ENCODE results near the gene LENG1. TPM values are rescaled to one million over a fixed set of nuclear protein-coding genes. Genes with fewer than 3 reads are reported as not detected.

The LENG1 gene
- total RNA-seq, 1 experiment from 2014 or later = 11.2 TPM

- Histone ChIP-seq H3K4me1 (ENCODE audit: control insufficient read depth, insufficient read depth, low read length) (peaks cover 78% of the 10 kb centered on the region), H3K4me3 (ENCODE audit: low read depth in 2 of 2, low read length in 2 of 2) (no peak overlapping the region; a peak in 1 of 4 replicates), H3K27me3 (ENCODE audit: control insufficient read depth, insufficient read depth, low read length) (no peaks in the 10 kb centered on the region), H3K27ac (ENCODE audit: low read length) (0 out of 2 replicates have a peak overlapping the region, but pooled peaks have one; percentile 2), H3K9me3 (ENCODE audit: control insufficient read depth, insufficient read depth, low read depth, low read length) (no peaks in the 10 kb centered on the region), H3K36me3 (ENCODE audit: control insufficient read depth, insufficient read depth, low read length) (peaks cover 44% of the 10 kb centered on the region)
- ATAC-seq (no peak), DNase-seq (ENCODE audit: low read depth, low spot score) (no peak)
- intact Hi-C loops (cut with micrococcal nuclease; ENCODE audit: unreplicated experiment) (no loop called here), in situ Hi-C loops (cut with HindIII; ENCODE audit: low pct_unique_long_range_greater_than_20kb, low sequenced_read_pairs) (no loop called here)
- TF ChIP-seq REST (IDR thresholded peaks at IDR 0.05; ENCODE audit: insufficient read depth in 1 of 2, low read depth in 2 of 2, low read length in 1 of 2) (no peak), TCF7L2 (IDR thresholded peaks at IDR 0.05; ENCODE audit: low read depth, low read length) (no peak), SIN3A (IDR thresholded peaks at IDR 0.05; ENCODE audit: borderline replicate concordance, insufficient read depth, low read depth, low read length) (no peak), CTCF (IDR thresholded peaks at IDR 0.05) (no peak), POLR2AphosphoS5 (IDR thresholded peaks at IDR 0.05; ENCODE audit: low read depth, low read length) (no peak)
- BruUV-seq (replicated peaks) = TSS peak; percentile 5
- ChIA-PET CTCF (interaction anchor here (0.6 kb wide), 1 partner anchor 186 kb away, joined by 3 read pairs; no protein-coding TSS in a partner anchor), POLR2A (interaction anchor here (0.5 to 1.0 kb wide), 4 partner anchors 9 to 381 kb away, joined by 3 to 8 read pairs (median 4); partner anchors contain the start of gene LENG8)
Measured at GRCh38 chr19:54204767-54205468, 45.4 kb upstream of the LENG1 start.

GRCh38 chr19:54203151-54203611 is 43.7 kb upstream of the LENG1 start:
- peaks cover 64% of the 10 kb centered on the region for H3K4me1 ChIP-seq (ENCODE audit: control insufficient read depth, insufficient read depth, low read length)
- peaks cover 44% of the 10 kb centered on the region for H3K36me3 ChIP-seq (ENCODE audit: control insufficient read depth, insufficient read depth, low read length)
- BruUV-seq (replicated peaks) = no TSS peak
- ChIA-PET POLR2A (interaction anchor here (0.6 kb wide), 1 partner anchor 16 kb away, joined by 3 read pairs; no protein-coding TSS in a partner anchor), CTCF (no interaction called here)
- H3K4me3 ChIP-seq (ENCODE audit: low read depth in 2 of 2, low read length in 2 of 2) = peak overlapping the region; percentile 69 to 96
- intact Hi-C loops (cut with micrococcal nuclease; ENCODE audit: unreplicated experiment) = no loop called here
- ATAC-seq = no peak
- H3K9me3 ChIP-seq (ENCODE audit: control insufficient read depth, insufficient read depth, low read depth, low read length) = no peaks in the 10 kb centered on the region
- in situ Hi-C loops (cut with HindIII; ENCODE audit: low pct_unique_long_range_greater_than_20kb, low sequenced_read_pairs) = no loop called here
- TF ChIP-seq SIN3A (IDR thresholded peaks at IDR 0.05; ENCODE audit: borderline replicate concordance, insufficient read depth, low read depth, low read length) = no peak
- no peak for TF ChIP-seq REST (IDR thresholded peaks at IDR 0.05; ENCODE audit: insufficient read depth in 1 of 2, low read depth in 2 of 2, low read length in 1 of 2)
- TF ChIP-seq TCF7L2 (IDR thresholded peaks at IDR 0.05; ENCODE audit: low read depth, low read length) = no peak
- no peak for TF ChIP-seq CTCF (IDR thresholded peaks at IDR 0.05)
- no peak for TF ChIP-seq POLR2AphosphoS5 (IDR thresholded peaks at IDR 0.05; ENCODE audit: low read depth, low read length)
- H3K27me3 ChIP-seq (ENCODE audit: control insufficient read depth, insufficient read depth, low read length) = no peaks in the 10 kb centered on the region
- no peak for DNase-seq (ENCODE audit: low read depth, low spot score)
- peak overlapping the region; percentile 95 for H3K27ac ChIP-seq (ENCODE audit: low read length)
